HUES6 (cell line): ENCODE data around the gene AP1G2.

Experiments used
- H3K27ac ChIP-seq: 2 replicates; pipeline ENCODE4 v1.7.0; 2013; ENCODE audit warnings: low read depth, mild to moderate bottlenecking, low read length, inconsistent platforms
- H3K27me3 ChIP-seq: 2 replicates; pipeline ENCODE4 v1.6.1; 2013; ENCODE audit warnings: low read length; ENCODE audit not compliant: control insufficient read depth, insufficient read depth
- H3K36me3 ChIP-seq: 2 replicates; pipeline ENCODE4 v1.6.1; 2013; ENCODE audit warnings: low read length; ENCODE audit not compliant: control insufficient read depth, insufficient read depth
- H3K4me1 ChIP-seq: 2 replicates; pipeline ENCODE4 v1.6.1; 2013; ENCODE audit warnings: low read length; ENCODE audit not compliant: control insufficient read depth, insufficient read depth
- H3K4me3 ChIP-seq: 2 replicates; pipeline ENCODE4 v1.5.1; 2013; ENCODE audit warnings: low read depth, low read length
- H3K9ac ChIP-seq: one replicate; pipeline ENCODE4 v1.6.1; 2013; ENCODE audit warnings: mild to moderate bottlenecking, low read length
- H3K9me3 ChIP-seq: 2 replicates; pipeline ENCODE4 v1.6.1; 2013; ENCODE audit warnings: low read depth, low read length; ENCODE audit not compliant: control insufficient read depth, insufficient read depth

The AP1G2 gene

DNA sequence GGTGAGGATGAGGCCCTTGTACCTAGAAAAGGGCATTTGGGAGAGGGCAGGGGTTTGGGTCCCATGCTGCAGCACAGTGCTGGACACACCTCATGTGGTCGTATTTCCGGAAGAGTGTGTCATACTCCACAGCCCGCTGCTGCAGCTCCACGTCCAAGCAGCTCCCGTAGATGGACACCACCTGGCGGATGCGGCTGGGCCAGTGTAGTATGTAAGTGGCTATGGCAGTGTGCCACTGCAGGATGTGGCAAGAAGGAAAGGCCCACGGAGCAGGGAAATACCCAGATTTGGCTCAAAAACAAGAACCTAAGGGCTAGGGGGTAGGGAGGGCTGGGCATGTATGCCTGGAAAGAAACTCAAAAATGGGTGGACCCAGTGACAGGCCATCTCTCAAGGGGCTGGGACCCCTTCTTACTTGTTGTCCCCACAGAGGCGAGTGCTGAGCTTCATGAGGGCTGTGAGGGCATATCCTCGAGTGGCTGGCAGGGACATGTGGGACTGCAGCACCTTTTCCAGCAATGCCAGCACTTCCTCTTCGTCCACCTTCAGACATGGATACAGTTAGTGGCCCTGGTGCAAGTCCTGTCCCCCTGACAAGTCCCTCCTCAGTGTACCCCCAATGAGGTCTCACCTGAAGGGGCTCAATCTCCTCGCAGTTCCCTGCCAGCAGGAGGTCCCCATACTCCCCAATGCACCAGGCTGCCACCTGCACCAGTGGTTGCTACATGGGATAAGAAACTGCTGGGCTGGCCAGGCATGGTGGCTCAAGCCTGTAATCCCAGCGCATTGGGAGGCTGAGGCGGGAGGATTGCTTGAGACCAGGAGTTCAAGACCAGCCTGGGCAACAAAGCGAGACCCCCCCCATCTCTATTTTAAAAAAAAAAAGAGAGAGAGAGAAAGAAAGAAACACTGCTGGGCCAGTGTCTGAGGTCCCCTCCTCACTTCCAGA is 5.4 kb downstream of the AP1G2 start:
- no peak overlapping the region for H3K27ac ChIP-seq
- no peaks in the 10 kb centered on the region for H3K27me3 ChIP-seq
- H3K9me3 ChIP-seq: no peaks in the 10 kb centered on the region
- H3K4me1 ChIP-seq: peaks cover 9% of the 10 kb centered on the region
- H3K9ac ChIP-seq: no peak overlapping the region
- H3K36me3 ChIP-seq: peaks cover 80% of the 10 kb centered on the region
- no peak overlapping the region for H3K4me3 ChIP-seq

GRCh38 chr14:23561259-23561658 is 6.3 kb downstream of the AP1G2 start:
- no peaks in the 10 kb centered on the region for H3K27me3 ChIP-seq
- no peaks in the 10 kb centered on the region for H3K9me3 ChIP-seq
- no peak overlapping the region for H3K4me3 ChIP-seq
- peaks cover 11% of the 10 kb centered on the region for H3K4me1 ChIP-seq
- no peak overlapping the region for H3K9ac ChIP-seq
- H3K27ac ChIP-seq: no peak overlapping the region
- H3K36me3 ChIP-seq: peaks cover 80% of the 10 kb centered on the region

- Histone ChIP-seq H3K27ac (no peak overlapping the region), H3K27me3 (no peaks in the 10 kb centered on the region), H3K4me3 (no peak overlapping the region), H3K9me3 (no peaks in the 10 kb centered on the region), H3K9ac (no peak overlapping the region), H3K4me1 (peaks cover 14% of the 10 kb centered on the region), H3K36me3 (peaks cover 68% of the 10 kb centered on the region)
Measured at GRCh38 chr14:23559926-23560520, 7.6 kb downstream of the AP1G2 start.

GRCh38 chr14:23559010-23559925 is 8.3 kb downstream of the AP1G2 start:
- Histone ChIP-seq H3K4me3 (no peak overlapping the region), H3K27me3 (no peaks in the 10 kb centered on the region), H3K9me3 (no peaks in the 10 kb centered on the region), H3K9ac (no peak overlapping the region), H3K4me1 (peaks cover 14% of the 10 kb centered on the region), H3K27ac (peak overlapping the region; percentile 14; the same call in 1 of the 2 replicates), H3K36me3 (peaks cover 61% of the 10 kb centered on the region)

DNA sequence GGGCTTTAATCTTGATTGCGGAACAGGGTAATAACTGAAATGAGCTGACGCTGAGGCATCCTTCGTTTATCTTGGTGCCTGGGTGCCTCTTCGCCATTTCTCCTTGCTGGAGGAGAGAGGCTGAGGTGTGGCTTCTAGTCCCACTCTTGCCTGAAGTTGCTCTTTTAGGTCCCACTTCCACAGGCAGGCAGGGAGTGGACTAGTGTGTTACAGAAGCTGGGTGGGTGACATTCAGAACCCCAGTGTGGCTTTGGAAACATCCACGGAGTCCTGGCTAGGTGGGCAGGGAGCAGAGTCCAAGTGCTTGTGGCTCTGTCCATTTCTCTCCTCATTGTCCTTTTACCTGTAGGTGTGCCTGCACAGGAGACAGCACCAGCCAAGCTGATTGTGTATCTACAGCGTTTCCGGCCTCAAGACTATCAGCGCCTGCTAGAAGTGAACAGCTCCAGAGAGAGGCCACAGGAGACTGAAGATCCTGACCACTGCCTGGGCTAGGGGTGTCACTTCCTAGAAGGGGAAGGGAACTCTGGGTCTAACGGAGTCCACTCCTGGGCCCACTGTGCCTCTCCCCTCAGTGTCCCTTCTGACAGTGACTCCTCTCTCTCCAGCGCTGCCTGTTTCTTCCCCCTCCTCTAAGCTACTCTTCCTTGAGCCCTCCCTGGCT is 9.1 kb downstream of the AP1G2 start:
- no peak overlapping the region for H3K9ac ChIP-seq
- H3K4me3 ChIP-seq: no peak overlapping the region
- peak overlapping the region; percentile 14; the same call in 1 of the 2 replicates for H3K27ac ChIP-seq
- peaks cover 53% of the 10 kb centered on the region for H3K36me3 ChIP-seq
- H3K27me3 ChIP-seq: no peaks in the 10 kb centered on the region
- no peaks in the 10 kb centered on the region for H3K9me3 ChIP-seq
- peaks cover 14% of the 10 kb centered on the region for H3K4me1 ChIP-seq

- Histone ChIP-seq H3K4me1 (peaks cover 14% of the 10 kb centered on the region), H3K4me3 (no peak overlapping the region), H3K27ac (no peak overlapping the region), H3K27me3 (no peaks in the 10 kb centered on the region), H3K9me3 (no peaks in the 10 kb centered on the region), H3K9ac (no peak overlapping the region), H3K36me3 (peaks cover 47% of the 10 kb centered on the region)
Measured at GRCh38 chr14:23557946-23558345, 9.6 kb downstream of the AP1G2 start.

DNA sequence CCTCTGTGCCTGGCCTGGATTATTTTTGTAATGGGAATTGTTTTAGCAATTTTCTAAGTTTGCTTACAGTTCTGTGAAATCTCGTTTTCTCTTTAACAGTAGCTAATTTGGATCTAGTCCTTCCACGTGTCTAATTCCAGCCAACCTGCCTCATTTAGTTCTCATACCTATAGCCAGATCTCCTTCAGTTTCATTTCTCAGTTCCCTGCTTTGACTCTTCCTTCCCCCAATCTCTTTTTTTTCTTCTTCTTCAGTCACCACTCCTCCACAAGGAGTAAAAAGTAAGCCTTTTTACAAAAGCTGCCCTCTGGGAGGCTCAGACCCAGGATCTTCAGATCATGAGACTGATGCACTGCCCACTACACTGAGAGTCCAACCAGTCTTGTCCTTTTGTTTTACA is 10.1 kb downstream of the AP1G2 start:
- Histone ChIP-seq H3K27ac (no peak overlapping the region), H3K4me3 (no peak overlapping the region; the same call in 1 of the 2 replicates), H3K36me3 (peaks cover 46% of the 10 kb centered on the region), H3K27me3 (no peaks in the 10 kb centered on the region), H3K4me1 (peaks cover 14% of the 10 kb centered on the region), H3K9ac (no peak overlapping the region), H3K9me3 (no peaks in the 10 kb centered on the region)

GRCh38 chr14:23556700-23557440 is 10.7 kb downstream of the AP1G2 start:
- no peak overlapping the region for H3K27ac ChIP-seq

GRCh38 chr14:23555882-23556699 is 11.5 kb downstream of the AP1G2 start, which contains the start of gene THTPA:
Gene THTPA, plus strand, starts transcription at chr14:23556271. Its CDS starts 487 bp downstream, at chr14:23556758.
- H3K27ac ChIP-seq: peak within 1 kb of the TSS; percentile 95
- H3K36me3 ChIP-seq: peaks cover 32% of the 10 kb centered on the region
- no peaks in the 10 kb centered on the region for H3K9me3 ChIP-seq
- peak within 1 kb of the TSS; percentile 86 for H3K4me3 ChIP-seq
- peaks cover 18% of the 10 kb centered on the region for H3K4me1 ChIP-seq
- H3K9ac ChIP-seq: peak within 1 kb of the TSS; percentile 92
- no peaks in the 10 kb centered on the region for H3K27me3 ChIP-seq

More at GRCh38 chr14:23556700-23557440, 10.7 kb downstream of the AP1G2 start:
- H3K36me3 ChIP-seq: peaks cover 40% of the 10 kb centered on the region
- H3K4me3 ChIP-seq: peak overlapping the region; percentile 86
- no peaks in the 10 kb centered on the region for H3K9me3 ChIP-seq
- no peaks in the 10 kb centered on the region for H3K27me3 ChIP-seq
- peak overlapping the region; percentile 92 for H3K9ac ChIP-seq
- peaks cover 16% of the 10 kb centered on the region for H3K4me1 ChIP-seq
